Erythroblast (primary cell): ENCODE results near the gene CEBPB.

Experiments used
- GATA1 ChIP-seq: IDR thresholded peaks from 2 replicates; pipeline ENCODE4 v1.6.1; 2011; ENCODE audit warnings: low read depth, mild to moderate bottlenecking, control low read depth, low read length, moderate library complexity
- POLR2A ChIP-seq: IDR thresholded peaks from 2 replicates; pipeline ENCODE4 v1.6.1; 2011; ENCODE audit warnings: mild to moderate bottlenecking, low read length

GRCh38 chr20:50218987-50219435, 28.4 kb downstream of the CEBPB start:
- TF ChIP-seq POLR2A (no peak), GATA1 (no peak)
